ENCODE results near the gene CNNM1. TPM values are rescaled to one million over a fixed set of nuclear protein-coding genes. Genes with fewer than 3 reads are reported as not detected.

CNNM1 gene
- total and polyA plus RNA-seq, 2 experiments from 2014 or later = 2.2 to 3.8 TPM

- WGBS (ENCODE audit: low lambda C conversion rate, missing lambda C conversion rate) = 82% methylated on average over 3 of the region's 3 CpGs
- Histone ChIP-seq H2AFZ (no peak overlapping the region), H3K27me3 (no peaks in the 10 kb centered on the region), H3K79me2 (peaks cover 18% of the 10 kb centered on the region), H4K20me1 (ENCODE audit: insufficient read depth, poor library complexity, severe bottlenecking) (no peaks in the 10 kb centered on the region), H3K4me2 (no peak overlapping the region), H3K9me3 (ENCODE audit: low read depth) (no peaks in the 10 kb centered on the region), H3K27ac (no peak overlapping the region), H3K4me3 (no peak overlapping the region), H3K36me3 (replicated peaks; ENCODE audit: insufficient read depth, low read depth) (no peaks in the 10 kb centered on the region), H3K9me2 (replicated peaks; ENCODE audit: insufficient read depth) (no peaks in the 10 kb centered on the region), H3K4me1 (ENCODE audit: insufficient read depth) (no peaks in the 10 kb centered on the region)
- no peak for DNase-seq (ENCODE audit: low spot score)
- TF ChIP-seq EZH2phosphoT487 (IDR thresholded peaks at IDR 0.05; ENCODE audit: low read depth, severe bottlenecking, unreplicated experiment) (no peak), EZH2 (IDR thresholded peaks at IDR 0.05; ENCODE audit: borderline replicate concordance) (no peak), CTCF (IDR thresholded peaks at IDR 0.05; ENCODE audit: poor library complexity) (no peak)
These were observed 92.1 kb downstream of the CNNM1 start for GRCh38 chr10:99421233-99421739.

- peaks cover 29% of the 10 kb centered on the region for H3K79me2 ChIP-seq
- no peaks in the 10 kb centered on the region for H3K9me3 ChIP-seq (ENCODE audit: low read depth)
- H3K27ac ChIP-seq = no peak overlapping the region
- H4K20me1 ChIP-seq (ENCODE audit: insufficient read depth, poor library complexity, severe bottlenecking) = no peaks in the 10 kb centered on the region
- no peaks in the 10 kb centered on the region for H3K27me3 ChIP-seq
- H3K4me2 ChIP-seq = no peak overlapping the region
- H2AFZ ChIP-seq = no peak overlapping the region
- H3K9me2 ChIP-seq (replicated peaks; ENCODE audit: insufficient read depth) = no peaks in the 10 kb centered on the region
- H3K36me3 ChIP-seq (replicated peaks; ENCODE audit: insufficient read depth, low read depth) = no peaks in the 10 kb centered on the region
- H3K4me3 ChIP-seq = no peak overlapping the region
- no peaks in the 10 kb centered on the region for H3K4me1 ChIP-seq (ENCODE audit: insufficient read depth)
- TF ChIP-seq EZH2phosphoT487 (IDR thresholded peaks at IDR 0.05; ENCODE audit: low read depth, severe bottlenecking, unreplicated experiment) (no peak), CTCF (IDR thresholded peaks at IDR 0.05; ENCODE audit: poor library complexity) (no peak)
- no peak for DNase-seq (ENCODE audit: low spot score)
- 99% methylated on average over 5 of the region's 5 CpGs for WGBS (ENCODE audit: low lambda C conversion rate, missing lambda C conversion rate)
These were observed 93.5 kb downstream of the CNNM1 start for GRCh38 chr10:99422529-99423096.

- H3K79me2 ChIP-seq = peaks cover 50% of the 10 kb centered on the region
- H4K20me1 ChIP-seq (ENCODE audit: insufficient read depth, poor library complexity, severe bottlenecking) = no peaks in the 10 kb centered on the region
- no peak for DNase-seq (ENCODE audit: low spot score)
- 100% methylated on average over 1 of the region's 1 CpG for WGBS (ENCODE audit: low lambda C conversion rate, missing lambda C conversion rate)
- H3K4me1 ChIP-seq (ENCODE audit: insufficient read depth) = peaks cover 6% of the 10 kb centered on the region
- H3K9me3 ChIP-seq (ENCODE audit: low read depth) = no peaks in the 10 kb centered on the region
- H3K9me2 ChIP-seq (replicated peaks; ENCODE audit: insufficient read depth) = no peaks in the 10 kb centered on the region
- no peak overlapping the region for H3K4me3 ChIP-seq
- TF ChIP-seq CTCF (IDR thresholded peaks at IDR 0.05; ENCODE audit: poor library complexity) (no peak), EZH2phosphoT487 (IDR thresholded peaks at IDR 0.05; ENCODE audit: low read depth, severe bottlenecking, unreplicated experiment) (no peak), EZH2 (IDR thresholded peaks at IDR 0.05; ENCODE audit: borderline replicate concordance) (no peak)
- H2AFZ ChIP-seq = no peak overlapping the region
- H3K27me3 ChIP-seq = no peaks in the 10 kb centered on the region
- H3K4me2 ChIP-seq = no peak overlapping the region
- no peak overlapping the region for H3K27ac ChIP-seq
- no peaks in the 10 kb centered on the region for H3K36me3 ChIP-seq (replicated peaks; ENCODE audit: insufficient read depth, low read depth)
These were observed 95.5 kb downstream of the CNNM1 start for GRCh38 chr10:99424656-99425055.
